ENCODE results near the gene AUNIP. TPM values are rescaled to one million over a fixed set of nuclear protein-coding genes. Genes with fewer than 3 reads are reported as not detected.

The AUNIP gene
- total RNA-seq, 3 donors from 2014 or later (not counting 1 experiment from before 2014, with no cell fraction given), result 0.16 to 0.50 (median 0.20) TPM

GRCh38 chr1:25798666-25799351, 60.4 kb downstream of the AUNIP start:
- Mint-ChIP-seq H3K27me3 (ENCODE audit: low read depth in 2 of 2) (peaks cover 0 to 3% of the 10 kb centered on the region in 2 donors), H3K9me3 (no peaks in the 10 kb centered on the region), H3K4me3 (peak overlapping the region; percentile 82), H3K27ac (peak overlapping the region in 1 of 2 donors; percentile 64), H3K36me3 (no peaks in the 10 kb centered on the region), H3K4me1 (peaks cover 14 to 30% of the 10 kb centered on the region in 2 donors)
- Histone ChIP-seq H3K36me3 (ENCODE audit: control insufficient read depth, insufficient read depth, low read length) (no peaks in the 10 kb centered on the region), H3K4me1 (ENCODE audit: control insufficient read depth, insufficient read depth, low read length) (peaks cover 36% of the 10 kb centered on the region), H3K27me3 (ENCODE audit: control insufficient read depth, insufficient read depth, low read length) (no peaks in the 10 kb centered on the region), H3K9me3 (ENCODE audit: control insufficient read depth, insufficient read depth, low read length) (no peaks in the 10 kb centered on the region), H3K27ac (ENCODE audit: low read length) (no peak overlapping the region), H3K4me3 (ENCODE audit: low read length) (no peak overlapping the region)
- 93% methylated on average over 8 of the region's 8 CpGs for WGBS (ENCODE audit: insufficient coverage)
- ATAC-seq (no peak), DNase-seq (peak in 1 of 2 donors; percentile 28)
- TF ChIP-seq, protein P1, sequence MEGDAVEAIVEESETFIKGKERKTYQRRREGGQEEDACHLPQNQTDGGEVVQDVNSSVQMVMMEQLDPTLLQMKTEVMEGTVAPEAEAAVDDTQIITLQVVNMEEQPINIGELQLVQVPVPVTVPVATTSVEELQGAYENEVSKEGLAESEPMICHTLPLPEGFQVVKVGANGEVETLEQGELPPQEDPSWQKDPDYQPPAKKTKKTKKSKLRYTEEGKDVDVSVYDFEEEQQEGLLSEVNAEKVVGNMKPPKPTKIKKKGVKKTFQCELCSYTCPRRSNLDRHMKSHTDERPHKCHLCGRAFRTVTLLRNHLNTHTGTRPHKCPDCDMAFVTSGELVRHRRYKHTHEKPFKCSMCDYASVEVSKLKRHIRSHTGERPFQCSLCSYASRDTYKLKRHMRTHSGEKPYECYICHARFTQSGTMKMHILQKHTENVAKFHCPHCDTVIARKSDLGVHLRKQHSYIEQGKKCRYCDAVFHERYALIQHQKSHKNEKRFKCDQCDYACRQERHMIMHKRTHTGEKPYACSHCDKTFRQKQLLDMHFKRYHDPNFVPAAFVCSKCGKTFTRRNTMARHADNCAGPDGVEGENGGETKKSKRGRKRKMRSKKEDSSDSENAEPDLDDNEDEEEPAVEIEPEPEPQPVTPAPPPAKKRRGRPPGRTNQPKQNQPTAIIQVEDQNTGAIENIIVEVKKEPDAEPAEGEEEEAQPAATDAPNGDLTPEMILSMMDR (IDR thresholded peaks at IDR 0.05), result no peak
- intact Hi-C loops (cut with micrococcal nuclease), result loop anchor here (10.0 kb wide), 1 partner anchor 184 kb away; the partner anchor contains the start of gene MAN1C1

- Mint-ChIP-seq H3K9me3 (no peaks in the 10 kb centered on the region), H3K36me3 (no peaks in the 10 kb centered on the region), H3K4me3 (no peak overlapping the region), H3K4me1 (peaks cover 14 to 30% of the 10 kb centered on the region in 2 donors), H3K27ac (no peak overlapping the region), H3K27me3 (ENCODE audit: low read depth in 2 of 2) (peaks cover 0 to 3% of the 10 kb centered on the region in 2 donors)
- 91% methylated on average over 8 of the region's 8 CpGs for WGBS (ENCODE audit: insufficient coverage)
- peaks cover 36% of the 10 kb centered on the region for H3K4me1 ChIP-seq (ENCODE audit: control insufficient read depth, insufficient read depth, low read length)
- ATAC-seq, result no peak
- TF ChIP-seq, protein P1 (IDR thresholded peaks at IDR 0.05), result no peak
- H3K27ac ChIP-seq (ENCODE audit: low read length), result no peak overlapping the region
- H3K9me3 ChIP-seq (ENCODE audit: control insufficient read depth, insufficient read depth, low read length), result no peaks in the 10 kb centered on the region
- no peaks in the 10 kb centered on the region for H3K36me3 ChIP-seq (ENCODE audit: control insufficient read depth, insufficient read depth, low read length)
- intact Hi-C loops (cut with micrococcal nuclease), result loop anchor here (10.0 kb wide), 1 partner anchor 183 kb away; the partner anchor contains the start of gene MAN1C1
- H3K4me3 ChIP-seq (ENCODE audit: low read length), result no peak overlapping the region
- peak in 1 of 2 donors; percentile 57 for DNase-seq
- no peaks in the 10 kb centered on the region for H3K27me3 ChIP-seq (ENCODE audit: control insufficient read depth, insufficient read depth, low read length)
Measured at GRCh38 chr1:25797939-25798338, 61.3 kb downstream of the AUNIP start.

DNA sequence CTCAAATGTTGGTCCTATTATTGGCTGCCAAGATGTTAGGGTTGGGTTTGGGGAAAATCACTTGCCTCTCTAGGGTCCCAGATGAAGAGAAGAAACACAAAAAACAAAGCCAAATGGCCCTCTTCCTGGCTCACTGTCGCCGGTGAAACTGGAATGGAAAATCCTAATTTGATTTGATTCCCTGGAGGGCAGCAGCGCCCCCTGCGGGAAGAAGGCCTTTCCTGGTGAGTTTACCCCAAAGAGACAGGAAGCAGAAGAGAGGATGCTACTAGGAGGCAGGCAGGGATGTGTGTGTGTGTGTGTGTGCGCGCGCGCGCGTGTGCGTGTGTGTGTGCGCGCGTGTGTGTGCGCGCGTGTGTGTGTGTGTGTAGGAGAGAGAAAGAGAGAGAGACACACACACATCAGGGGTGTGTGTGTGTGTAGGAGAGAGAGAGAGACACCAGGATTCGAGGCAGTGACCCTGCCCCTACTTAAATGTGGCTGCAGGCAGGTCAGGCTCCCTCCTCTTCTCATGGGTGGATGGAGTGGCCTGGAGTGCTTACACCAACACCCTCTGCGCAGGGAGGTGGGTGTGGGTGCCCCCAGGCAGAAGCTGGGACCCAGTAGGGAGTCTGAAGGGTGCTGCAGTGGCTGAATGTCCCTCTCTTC, 62.3 kb downstream of the AUNIP start:
- Histone ChIP-seq H3K36me3 (ENCODE audit: control insufficient read depth, insufficient read depth, low read length) (no peaks in the 10 kb centered on the region), H3K27ac (ENCODE audit: low read length) (no peak overlapping the region), H3K4me3 (ENCODE audit: low read length) (no peak overlapping the region), H3K27me3 (ENCODE audit: control insufficient read depth, insufficient read depth, low read length) (no peaks in the 10 kb centered on the region), H3K9me3 (ENCODE audit: control insufficient read depth, insufficient read depth, low read length) (no peaks in the 10 kb centered on the region), H3K4me1 (ENCODE audit: control insufficient read depth, insufficient read depth, low read length) (peaks cover 36% of the 10 kb centered on the region)
- Mint-ChIP-seq H3K27me3 (ENCODE audit: low read depth in 2 of 2) (peaks cover 0 to 3% of the 10 kb centered on the region in 2 donors), H3K4me1 (peaks cover 14 to 30% of the 10 kb centered on the region in 2 donors), H3K36me3 (no peaks in the 10 kb centered on the region), H3K4me3 (peak overlapping the region; percentile 52), H3K9me3 (no peaks in the 10 kb centered on the region), H3K27ac (peak overlapping the region; percentile 36 to 37)
- ATAC-seq (peak; percentile 54 to 60 (median 55)), DNase-seq (peak; percentile 59 to 89)
- intact Hi-C loops (cut with micrococcal nuclease), result loop anchor here (10.0 kb wide), 1 partner anchor 182 kb away; the partner anchor contains the start of gene MAN1C1
- 10% methylated on average over 13 of the region's 19 CpGs for WGBS (ENCODE audit: insufficient coverage)
- TF ChIP-seq, protein P1 (IDR thresholded peaks at IDR 0.05), result peak; percentile 51

Data from natural killer cell (primary cell).